RWPE1 (cell line): ENCODE results near the gene PCDHGA8.
"Not testable (repeated sequence)": the region's sequence is repeated elsewhere in the genome, so short reads cannot be mapped to it uniquely, and the experiment has no call there.

Experiments used
- CTCF ChIA-PET: fragments of 350-600 bp; sonication (Branson Sonifier 250); formaldehyde crosslinking; extraction: SDS; loops from one replicate; lab custom pipeline; 2021; lab: Yijun Ruan, JAX
- POLR2A ChIA-PET: fragments of 400-600 bp; formaldehyde crosslinking; extraction: SDS; loops from one replicate; lab custom pipeline; 2020; ENCODE audit warnings: antibody characterized with exemption; ENCODE audit not compliant: low non-redundant PET; lab: Yijun Ruan, JAX
- DNase-seq: peaks from one replicate; pipeline ENCODE4 v3.0.0; 2012; ENCODE audit warnings: low spot score
- H3K27ac ChIP-seq: fragments of 450-650 bp; 2 replicates; pipeline ENCODE4 v1.5.1; 2017
- CTCF ChIP-seq: fragments of 450-650 bp; conservative IDR thresholded peaks from 2 replicates; pipeline ENCODE4 v1.5.1; 2017; ENCODE audit warnings: low read depth, mild to moderate bottlenecking

The PCDHGA8 gene

GRCh38 chr5:141392429-141393198 lies at the start of gene PCDHGA8:
PCDHGA8 (plus strand) TSS chr5:141392633; CDS start chr5:141392814, 181 bp downstream.
- H3K27ac ChIP-seq: no peak within 1 kb of the TSS
- TF ChIP-seq CTCF: 0 out of 2 replicates have a peak, but pooled peaks have one; percentile 1
- ChIA-PET CTCF (interaction anchor here (0.6 to 1.2 kb wide), 2 partner anchors 15 to 1947 kb away, joined by 3 read pairs; partner anchors contain the start of gene PCDHGB6), POLR2A (no interaction called here)
- no peak for DNase-seq

GRCh38 chr5:141342773-141343172 lies 49.7 kb upstream of the PCDHGA8 start:
- TF ChIP-seq CTCF: no peak
- DNase-seq: no peak
- POLR2A ChIA-PET: no interaction called here
- no peak overlapping the region for H3K27ac ChIP-seq
- CTCF ChIA-PET: interaction anchor here (0.6 to 1.6 kb wide), 3 partner anchors 23 to 674 kb away, joined by 3 to 4 read pairs (median 4); partner anchors contain the start of gene PCDHB11

- TF ChIP-seq CTCF: peak; percentile 24; the same call in 1 of the 2 replicates
- H3K27ac ChIP-seq: no peak within 1 kb of the TSS
- ChIA-PET POLR2A (no interaction called here), CTCF (interaction anchor here (0.6 to 1.6 kb wide), 6 partner anchors 11 to 191 kb away, joined by 3 to 8 read pairs (median 4); partner anchors contain the start of genes PCDHB11, PCDHGA4 and PCDHGB7)
- DNase-seq: no peak
These were observed 49.0 kb upstream of the PCDHGA8 start, which contains the start of gene PCDHGA3 for GRCh38 chr5:141343242-141343952. PCDHGA3 (plus strand) TSS chr5:141343829; CDS start chr5:141344034, 205 bp downstream.

- TF ChIP-seq CTCF: no peak
- ChIA-PET POLR2A (no interaction called here), CTCF (interaction anchor here (0.7 to 1.6 kb wide), 5 partner anchors 11 to 191 kb away, joined by 3 to 8 read pairs (median 4); partner anchors contain the start of genes PCDHGA4 and PCDHGB7)
- no peak overlapping the region for H3K27ac ChIP-seq
- DNase-seq: no peak
These were observed 48.4 kb upstream of the PCDHGA8 start for GRCh38 chr5:141343953-141344463.

- ChIA-PET CTCF (no interaction called here), POLR2A (no interaction called here)
- H3K27ac ChIP-seq: no peak overlapping the region
- DNase-seq: no peak
- TF ChIP-seq CTCF: no peak
These were observed 47.1 kb upstream of the PCDHGA8 start for GRCh38 chr5:141345327-141345726.

- CTCF ChIA-PET: interaction anchor here (0.6 kb wide), 1 partner anchor 1682 kb away, joined by 3 read pairs; no protein-coding TSS in a partner anchor
- POLR2A ChIA-PET, H3K27ac ChIP-seq, DNase-seq: not testable (repeated sequence)
These were observed 46.4 kb upstream of the PCDHGA8 start for GRCh38 chr5:141346017-141346416.
